HEK293T (cell line): ENCODE results near the gene FAM3C.
"Not testable (repeated sequence)": the region's sequence is repeated elsewhere in the genome, so short reads cannot be mapped to it uniquely, and the experiment has no call there.

Source experiments
- ARNT ChIP-seq: fragments of 450-650 bp; IDR thresholded peaks from 2 replicates; pipeline ENCODE4 v1.6.1; 2017; ENCODE audit warnings: mild to moderate bottlenecking
- BHLHE40 ChIP-seq: fragments of 450-650 bp; IDR thresholded peaks from 2 replicates; pipeline ENCODE4 v1.6.1; 2016; ENCODE audit warnings: mild to moderate bottlenecking, moderate library complexity, borderline replicate concordance
- ELF4 ChIP-seq: fragments of 450-650 bp; IDR thresholded peaks from 2 replicates; pipeline ENCODE4 v1.6.1; 2017; ENCODE audit warnings: antibody characterized with exemption
- FOXA1 ChIP-seq: fragments of 450-650 bp; IDR thresholded peaks from 2 replicates; pipeline ENCODE4 v1.6.1; 2016; ENCODE audit warnings: mild to moderate bottlenecking
- FOXK2 ChIP-seq: fragments of 450-650 bp; IDR thresholded peaks from 2 replicates; pipeline ENCODE4 v1.6.1; 2016; ENCODE audit warnings: mild to moderate bottlenecking
- HDGF ChIP-seq: fragments of 450-650 bp; IDR thresholded peaks from 2 replicates; pipeline ENCODE4 v1.6.1; 2017; ENCODE audit warnings: antibody characterized with exemption, borderline replicate concordance
- SP1 ChIP-seq: fragments of 450-650 bp; IDR thresholded peaks from 2 replicates; pipeline ENCODE4 v1.6.1; 2017
- SUZ12 ChIP-seq: fragments of 450-650 bp; IDR thresholded peaks from 2 replicates; pipeline ENCODE4 v1.6.1; 2016; ENCODE audit warnings: mild to moderate bottlenecking
- TARDBP ChIP-seq: fragments of 450-650 bp; IDR thresholded peaks from 2 replicates; pipeline ENCODE4 v1.6.1; 2016

DNA sequence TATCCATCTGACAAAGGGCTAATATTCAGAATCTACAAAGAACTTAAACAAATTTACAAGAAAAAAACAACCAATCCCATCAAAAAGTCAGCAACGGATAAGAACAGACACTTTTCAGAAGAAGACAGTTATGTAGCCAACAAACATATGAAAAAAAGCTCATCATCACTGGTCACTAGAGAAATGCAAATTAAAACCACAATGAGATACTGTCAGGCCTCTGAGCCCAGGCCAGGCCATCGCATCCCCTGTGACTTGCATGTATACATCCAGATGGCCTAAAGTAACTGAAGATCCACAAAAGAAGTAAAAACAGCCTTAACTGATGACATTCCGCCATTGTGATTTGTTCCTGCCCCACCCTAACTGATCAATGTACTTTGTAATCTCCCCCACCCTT lies 80.9 kb downstream of the FAM3C start:
- TF ChIP-seq ARNT, BHLHE40, SUZ12, TARDBP, HDGF, ELF4, SP1, FOXA1, FOXK2: not testable (repeated sequence)
